Hepatocyte (in vitro differentiated cells): ENCODE data around the gene LHPP. TPM values are rescaled to one million over a fixed set of nuclear protein-coding genes. Genes with fewer than 3 reads are reported as not detected.

Experiments
- DNase-seq: peaks from one replicate; pipeline ENCODE4 v3.0.0-alpha.2; 2016; ENCODE audit warnings: low spot score
- H2AFZ ChIP-seq: fragments of 200-600 bp; sonication (generic); 2 replicates; pipeline ENCODE4 v1.6.0; 2016; ENCODE audit warnings: antibody characterized with exemption, mild to moderate bottlenecking
- H3K27ac ChIP-seq: fragments of 200-600 bp; sonication (generic); 2 replicates; pipeline ENCODE4 v1.5.1; 2016; ENCODE audit warnings: mild to moderate bottlenecking
- H3K27me3 ChIP-seq: fragments of 200-600 bp; sonication (generic); 2 replicates; pipeline ENCODE4 v1.6.1; 2016
- H3K36me3 ChIP-seq: fragments of 200-600 bp; sonication (generic); replicated peaks from 2 replicates; pipeline ENCODE4 v1.5.1; 2016; ENCODE audit warnings: low read depth; ENCODE audit not compliant: insufficient read depth
- H3K4me1 ChIP-seq: fragments of 200-600 bp; sonication (generic); 2 replicates; pipeline ENCODE4 v1.5.1; 2016; ENCODE audit warnings: mild to moderate bottlenecking, moderate library complexity; ENCODE audit not compliant: insufficient read depth
- H3K4me2 ChIP-seq: fragments of 200-600 bp; sonication (generic); 2 replicates; pipeline ENCODE4 v1.6.0; 2016
- H3K4me3 ChIP-seq: fragments of 200-600 bp; sonication (generic); 2 replicates; pipeline ENCODE4 v1.5.1; 2016; ENCODE audit warnings: mild to moderate bottlenecking
- H3K79me2 ChIP-seq: fragments of 200-600 bp; sonication (generic); 2 replicates; pipeline ENCODE4 v1.6.0; 2017; ENCODE audit warnings: mild to moderate bottlenecking
- H3K9me2 ChIP-seq: fragments of 200-600 bp; sonication (generic); replicated peaks from 2 replicates; pipeline ENCODE4 v1.6.0; 2017; ENCODE audit warnings: mild to moderate bottlenecking; ENCODE audit not compliant: insufficient read depth
- H3K9me3 ChIP-seq: fragments of 200-600 bp; sonication (generic); 2 replicates; pipeline ENCODE4 v1.5.1; 2016; ENCODE audit warnings: low read depth, mild to moderate bottlenecking
- H4K20me1 ChIP-seq: fragments of 200-600 bp; sonication (generic); 2 replicates; pipeline ENCODE4 v1.6.0; 2016; ENCODE audit warnings: mild to moderate bottlenecking; ENCODE audit not compliant: insufficient read depth, poor library complexity, severe bottlenecking
- EZH2 ChIP-seq: fragments of 200-600 bp; sonication (generic); IDR thresholded peaks from 2 replicates; pipeline ENCODE4 v1.6.1; 2016; ENCODE audit warnings: antibody characterized with exemption, mild to moderate bottlenecking, borderline replicate concordance
- EZH2phosphoT487 ChIP-seq: fragments of 200-600 bp; sonication (generic); IDR thresholded peaks from one replicate; pipeline ENCODE4 v1.6.1; 2018; ENCODE audit warnings: antibody characterized with exemption, mild to moderate bottlenecking, low read depth, moderate library complexity; ENCODE audit not compliant: unreplicated experiment, severe bottlenecking
- WGBS: methylation state at CpG from one replicate; pipeline ENCODE4 v1.1.6; 2016; ENCODE audit warnings: low lambda C conversion rate; ENCODE audit errors: missing lambda C conversion rate; 5-methylcytosine and 5-hydroxymethylcytosine counted together
- polyA plus RNA-seq: library from polyadenylated mRNA; unstranded; fragments of >200 nt; fragmentation: Nextera tagmentation; extraction: Ambion mirVana; gene quantifications from 2 replicates; pipeline ENCODE4 v1.2.1, GENCODE V29; 2016
- total RNA-seq: library from RNA; depleted of rRNA; stranded (reverse); fragments of >200 nt; gene quantifications from 2 replicates; pipeline ENCODE4 v1.2.3, GENCODE V29; 2014
- TF ChIP-seq, protein P1 (sequence below): fragments of 200-600 bp; sonication (generic); IDR thresholded peaks from 2 replicates; pipeline ENCODE4 v1.5.1; 2016; ENCODE audit warnings: antibody characterized with exemption, mild to moderate bottlenecking; ENCODE audit not compliant: poor library complexity

Gene LHPP
- total and polyA plus RNA-seq, 2 experiments from 2014 or later, result 29.4 to 30.3 TPM

DNA sequence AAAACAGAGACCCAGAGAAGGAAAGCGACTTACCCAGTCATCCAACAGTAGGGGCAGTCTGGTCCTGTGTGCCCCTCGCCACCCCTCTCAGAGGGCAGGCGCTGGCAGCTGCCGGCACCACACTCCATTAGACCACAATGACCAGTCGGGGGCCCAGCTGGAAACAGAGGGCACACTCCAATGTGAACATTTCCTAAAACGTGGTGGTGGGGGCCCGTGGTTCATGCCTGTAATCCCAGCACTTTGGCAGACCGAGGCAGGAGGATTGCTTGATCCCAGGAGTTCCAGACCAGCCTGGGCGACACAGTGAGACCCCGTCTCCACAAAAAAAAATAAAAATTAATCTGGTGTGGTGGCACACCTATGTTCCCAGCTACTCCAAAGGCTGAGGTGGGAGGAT lies 42.0 kb upstream of the LHPP start:
- no peak overlapping the region for H3K4me3 ChIP-seq
- no peaks in the 10 kb centered on the region for H3K27me3 ChIP-seq
- H3K36me3 ChIP-seq, result no peaks in the 10 kb centered on the region
- 95% methylated on average over 10 of the region's 10 CpGs for WGBS
- peaks cover 40% of the 10 kb centered on the region for H3K79me2 ChIP-seq
- no peak for DNase-seq
- peaks cover 34% of the 10 kb centered on the region for H4K20me1 ChIP-seq
- H3K4me2 ChIP-seq, result peak overlapping the region; percentile 86
- TF ChIP-seq EZH2 (no peak), EZH2phosphoT487 (no peak)
- TF ChIP-seq, protein P1, sequence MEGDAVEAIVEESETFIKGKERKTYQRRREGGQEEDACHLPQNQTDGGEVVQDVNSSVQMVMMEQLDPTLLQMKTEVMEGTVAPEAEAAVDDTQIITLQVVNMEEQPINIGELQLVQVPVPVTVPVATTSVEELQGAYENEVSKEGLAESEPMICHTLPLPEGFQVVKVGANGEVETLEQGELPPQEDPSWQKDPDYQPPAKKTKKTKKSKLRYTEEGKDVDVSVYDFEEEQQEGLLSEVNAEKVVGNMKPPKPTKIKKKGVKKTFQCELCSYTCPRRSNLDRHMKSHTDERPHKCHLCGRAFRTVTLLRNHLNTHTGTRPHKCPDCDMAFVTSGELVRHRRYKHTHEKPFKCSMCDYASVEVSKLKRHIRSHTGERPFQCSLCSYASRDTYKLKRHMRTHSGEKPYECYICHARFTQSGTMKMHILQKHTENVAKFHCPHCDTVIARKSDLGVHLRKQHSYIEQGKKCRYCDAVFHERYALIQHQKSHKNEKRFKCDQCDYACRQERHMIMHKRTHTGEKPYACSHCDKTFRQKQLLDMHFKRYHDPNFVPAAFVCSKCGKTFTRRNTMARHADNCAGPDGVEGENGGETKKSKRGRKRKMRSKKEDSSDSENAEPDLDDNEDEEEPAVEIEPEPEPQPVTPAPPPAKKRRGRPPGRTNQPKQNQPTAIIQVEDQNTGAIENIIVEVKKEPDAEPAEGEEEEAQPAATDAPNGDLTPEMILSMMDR, result no peak
- no peaks in the 10 kb centered on the region for H3K9me3 ChIP-seq
- no peak overlapping the region for H2AFZ ChIP-seq
- H3K27ac ChIP-seq, result peak overlapping the region; percentile 81
- peaks cover 26% of the 10 kb centered on the region for H3K4me1 ChIP-seq
- no peaks in the 10 kb centered on the region for H3K9me2 ChIP-seq

DNA sequence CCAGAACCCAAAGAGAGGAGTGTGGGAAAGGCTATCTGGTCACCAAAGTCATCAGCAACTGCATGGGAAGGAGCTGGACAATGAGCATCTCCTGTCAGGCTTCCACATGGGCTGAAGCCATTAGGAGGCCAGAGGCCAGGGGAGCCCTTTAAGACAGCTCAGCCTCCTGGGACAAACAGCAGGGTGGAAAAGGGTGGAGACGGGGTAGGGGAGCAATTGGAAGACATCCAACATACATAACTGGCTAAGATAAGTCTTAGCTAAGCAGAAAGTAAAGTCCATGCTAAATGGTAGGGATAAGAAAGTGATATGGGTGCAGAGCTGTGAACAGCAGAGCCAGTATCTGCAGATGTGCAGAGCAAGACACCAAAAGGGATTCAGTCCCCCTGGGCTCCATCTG lies 41.4 kb upstream of the LHPP start:
- H3K9me3 ChIP-seq, result no peaks in the 10 kb centered on the region
- H2AFZ ChIP-seq, result no peak overlapping the region
- no peak overlapping the region for H3K4me3 ChIP-seq
- TF ChIP-seq EZH2 (no peak), EZH2phosphoT487 (no peak)
- TF ChIP-seq, protein P1, result no peak
- H3K4me2 ChIP-seq, result peak overlapping the region; percentile 48
- peaks cover 26% of the 10 kb centered on the region for H3K4me1 ChIP-seq
- 25% methylated on average over 1 of the region's 1 CpG for WGBS
- DNase-seq, result peak; percentile 36
- H3K27ac ChIP-seq, result peak overlapping the region; percentile 81
- no peaks in the 10 kb centered on the region for H3K27me3 ChIP-seq
- peaks cover 27% of the 10 kb centered on the region for H4K20me1 ChIP-seq
- H3K79me2 ChIP-seq, result peaks cover 34% of the 10 kb centered on the region
- no peaks in the 10 kb centered on the region for H3K9me2 ChIP-seq
- no peaks in the 10 kb centered on the region for H3K36me3 ChIP-seq

GRCh38 chr10:124422742-124423141 lies 38.9 kb upstream of the LHPP start:
- no peak overlapping the region for H2AFZ ChIP-seq
- TF ChIP-seq EZH2phosphoT487 (no peak), EZH2 (no peak)
- TF ChIP-seq, protein P1, result no peak
- no peaks in the 10 kb centered on the region for H3K36me3 ChIP-seq
- H3K4me1 ChIP-seq, result peaks cover 19% of the 10 kb centered on the region
- peaks cover 9% of the 10 kb centered on the region for H3K79me2 ChIP-seq
- H3K4me3 ChIP-seq, result no peak overlapping the region
- peaks cover 5% of the 10 kb centered on the region for H4K20me1 ChIP-seq
- no peak overlapping the region for H3K4me2 ChIP-seq
- H3K27me3 ChIP-seq, result no peaks in the 10 kb centered on the region
- 88% methylated on average over 12 of the region's 12 CpGs for WGBS
- DNase-seq, result no peak
- H3K9me3 ChIP-seq, result no peaks in the 10 kb centered on the region
- no peaks in the 10 kb centered on the region for H3K9me2 ChIP-seq
- H3K27ac ChIP-seq, result no peak overlapping the region

DNA sequence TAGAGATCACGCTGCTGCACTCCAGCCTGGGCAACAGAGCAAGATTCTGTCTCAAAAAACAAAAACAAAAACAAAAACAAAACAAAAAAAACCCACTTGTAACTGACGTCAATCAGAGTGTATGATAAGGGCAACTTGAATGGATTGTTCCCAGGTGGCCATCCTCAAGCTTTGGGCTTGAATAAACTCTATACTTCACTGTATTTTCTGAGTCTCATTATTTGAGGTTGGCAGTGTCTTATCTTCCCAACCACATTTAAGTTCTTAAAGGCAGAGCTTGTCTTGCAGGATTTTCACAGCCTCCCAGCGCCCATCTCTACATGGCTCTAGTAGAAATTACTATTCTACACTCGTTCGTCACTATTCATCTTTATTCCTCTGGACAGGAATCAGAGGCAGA lies 37.8 kb upstream of the LHPP start:
- Histone ChIP-seq H3K79me2 (no peaks in the 10 kb centered on the region), H3K27me3 (no peaks in the 10 kb centered on the region), H3K4me1 (peaks cover 19% of the 10 kb centered on the region), H4K20me1 (no peaks in the 10 kb centered on the region), H3K9me3 (no peaks in the 10 kb centered on the region), H3K4me3 (no peak overlapping the region), H2AFZ (no peak overlapping the region), H3K4me2 (no peak overlapping the region), H3K27ac (no peak overlapping the region), H3K36me3 (no peaks in the 10 kb centered on the region), H3K9me2 (no peaks in the 10 kb centered on the region)
- WGBS, result 85% methylated on average over 5 of the region's 5 CpGs
- DNase-seq, result no peak
- TF ChIP-seq EZH2 (no peak), EZH2phosphoT487 (no peak)
- TF ChIP-seq, protein P1, result no peak
